IMR-90 (cell line): ENCODE measurements around the gene AFF2.

Experiments
- CEBPB ChIP-seq: IDR thresholded peaks from 2 replicates; pipeline ENCODE4 v1.6.1; 2012; ENCODE audit warnings: low read depth, low read length, improper control_type of control experiment
- FOS ChIP-seq: fragments of 150-350 bp; IDR thresholded peaks from 2 replicates; pipeline ENCODE4 v1.6.1; 2016; ENCODE audit warnings: low read depth, low read length
- MAZ ChIP-seq: IDR thresholded peaks from 2 replicates; pipeline ENCODE4 v1.6.1; 2012; ENCODE audit warnings: low read depth, mild to moderate bottlenecking, low read length, improper control_type of control experiment, moderate library complexity, borderline replicate concordance
- MXI1 ChIP-seq: IDR thresholded peaks from 2 replicates; pipeline ENCODE4 v1.6.1; 2012; ENCODE audit warnings: low read depth, mild to moderate bottlenecking, low read length, moderate library complexity, borderline replicate concordance
- NFE2L2 ChIP-seq: fragments of 150-350 bp; IDR thresholded peaks from 2 replicates; pipeline ENCODE4 v1.6.1; 2016; ENCODE audit warnings: low read depth, mild to moderate bottlenecking, low read length
- POLR2A ChIP-seq: IDR thresholded peaks from 2 replicates; pipeline ENCODE4 v1.6.1; 2012; ENCODE audit warnings: mild to moderate bottlenecking, low read depth, low read length
- RAD21 ChIP-seq: IDR thresholded peaks from 2 replicates; pipeline ENCODE4 v1.6.1; 2012; ENCODE audit warnings: low read length, improper control_type of control experiment
- TF ChIP-seq, protein P1 (sequence below): conservative IDR thresholded peaks from 2 replicates; pipeline ENCODE4 v1.5.1; 2012; ENCODE audit warnings: mild to moderate bottlenecking, low read depth, low read length, improper control_type of control experiment
- TF ChIP-seq, protein P2 (sequence below): fragments of 150-350 bp; IDR thresholded peaks from 2 replicates; pipeline ENCODE4 v1.6.1; 2017; ENCODE audit warnings: mild to moderate bottlenecking, antibody characterized with exemption, low read length, low read depth
- TF ChIP-seq, protein P3 (sequence below): fragments of 150-350 bp; IDR thresholded peaks from 2 replicates; pipeline ENCODE4 v1.6.1; 2016; ENCODE audit warnings: low read depth, mild to moderate bottlenecking, low read length, moderate library complexity, borderline replicate concordance

DNA sequence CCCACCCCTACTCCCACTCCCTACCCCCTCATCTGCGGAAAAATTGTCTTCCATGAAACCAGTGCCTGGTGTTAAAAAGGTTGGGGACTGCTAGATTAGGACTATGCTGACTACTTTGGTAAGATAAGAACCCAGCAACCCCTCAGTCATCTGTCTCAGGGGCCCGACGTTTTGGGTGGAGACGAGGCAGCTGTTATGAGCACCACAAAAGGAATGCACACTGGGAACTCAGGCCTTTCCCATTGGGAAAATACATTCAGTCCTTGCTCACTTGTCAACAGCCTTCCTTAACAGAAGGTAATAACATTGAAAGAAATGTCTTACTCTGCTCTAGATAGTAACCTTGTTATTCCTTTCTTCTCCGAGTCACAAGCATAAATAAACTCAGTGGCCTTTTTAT lies 310.8 kb downstream of the AFF2 start:
- TF ChIP-seq, protein P1, sequence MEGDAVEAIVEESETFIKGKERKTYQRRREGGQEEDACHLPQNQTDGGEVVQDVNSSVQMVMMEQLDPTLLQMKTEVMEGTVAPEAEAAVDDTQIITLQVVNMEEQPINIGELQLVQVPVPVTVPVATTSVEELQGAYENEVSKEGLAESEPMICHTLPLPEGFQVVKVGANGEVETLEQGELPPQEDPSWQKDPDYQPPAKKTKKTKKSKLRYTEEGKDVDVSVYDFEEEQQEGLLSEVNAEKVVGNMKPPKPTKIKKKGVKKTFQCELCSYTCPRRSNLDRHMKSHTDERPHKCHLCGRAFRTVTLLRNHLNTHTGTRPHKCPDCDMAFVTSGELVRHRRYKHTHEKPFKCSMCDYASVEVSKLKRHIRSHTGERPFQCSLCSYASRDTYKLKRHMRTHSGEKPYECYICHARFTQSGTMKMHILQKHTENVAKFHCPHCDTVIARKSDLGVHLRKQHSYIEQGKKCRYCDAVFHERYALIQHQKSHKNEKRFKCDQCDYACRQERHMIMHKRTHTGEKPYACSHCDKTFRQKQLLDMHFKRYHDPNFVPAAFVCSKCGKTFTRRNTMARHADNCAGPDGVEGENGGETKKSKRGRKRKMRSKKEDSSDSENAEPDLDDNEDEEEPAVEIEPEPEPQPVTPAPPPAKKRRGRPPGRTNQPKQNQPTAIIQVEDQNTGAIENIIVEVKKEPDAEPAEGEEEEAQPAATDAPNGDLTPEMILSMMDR = no peak
- TF ChIP-seq RAD21 = no peak
- TF ChIP-seq FOS = no peak
- no peak for TF ChIP-seq POLR2A
- no peak for TF ChIP-seq MXI1
- no peak for TF ChIP-seq MAZ
- no peak for TF ChIP-seq CEBPB
- TF ChIP-seq, protein P2, sequence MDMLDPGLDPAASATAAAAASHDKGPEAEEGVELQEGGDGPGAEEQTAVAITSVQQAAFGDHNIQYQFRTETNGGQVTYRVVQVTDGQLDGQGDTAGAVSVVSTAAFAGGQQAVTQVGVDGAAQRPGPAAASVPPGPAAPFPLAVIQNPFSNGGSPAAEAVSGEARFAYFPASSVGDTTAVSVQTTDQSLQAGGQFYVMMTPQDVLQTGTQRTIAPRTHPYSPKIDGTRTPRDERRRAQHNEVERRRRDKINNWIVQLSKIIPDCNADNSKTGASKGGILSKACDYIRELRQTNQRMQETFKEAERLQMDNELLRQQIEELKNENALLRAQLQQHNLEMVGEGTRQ = no peak
- TF ChIP-seq, protein P3, sequence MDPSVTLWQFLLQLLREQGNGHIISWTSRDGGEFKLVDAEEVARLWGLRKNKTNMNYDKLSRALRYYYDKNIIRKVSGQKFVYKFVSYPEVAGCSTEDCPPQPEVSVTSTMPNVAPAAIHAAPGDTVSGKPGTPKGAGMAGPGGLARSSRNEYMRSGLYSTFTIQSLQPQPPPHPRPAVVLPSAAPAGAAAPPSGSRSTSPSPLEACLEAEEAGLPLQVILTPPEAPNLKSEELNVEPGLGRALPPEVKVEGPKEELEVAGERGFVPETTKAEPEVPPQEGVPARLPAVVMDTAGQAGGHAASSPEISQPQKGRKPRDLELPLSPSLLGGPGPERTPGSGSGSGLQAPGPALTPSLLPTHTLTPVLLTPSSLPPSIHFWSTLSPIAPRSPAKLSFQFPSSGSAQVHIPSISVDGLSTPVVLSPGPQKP = no peak
- no peak for TF ChIP-seq NFE2L2
